NCI-H446 treated with DMSO at 0.1 percent for 48 hours (cell line): ENCODE measurements around the gene GRK3.
"Not testable (repeated sequence)": the region's sequence is repeated elsewhere in the genome, so short reads cannot be mapped to it uniquely, and the experiment has no call there.

Experiments used
- DNase-seq: peaks from one replicate; lab custom pipeline; 2025; lab: John Stamatoyannopoulos, UW

GRK3 gene

DNA sequence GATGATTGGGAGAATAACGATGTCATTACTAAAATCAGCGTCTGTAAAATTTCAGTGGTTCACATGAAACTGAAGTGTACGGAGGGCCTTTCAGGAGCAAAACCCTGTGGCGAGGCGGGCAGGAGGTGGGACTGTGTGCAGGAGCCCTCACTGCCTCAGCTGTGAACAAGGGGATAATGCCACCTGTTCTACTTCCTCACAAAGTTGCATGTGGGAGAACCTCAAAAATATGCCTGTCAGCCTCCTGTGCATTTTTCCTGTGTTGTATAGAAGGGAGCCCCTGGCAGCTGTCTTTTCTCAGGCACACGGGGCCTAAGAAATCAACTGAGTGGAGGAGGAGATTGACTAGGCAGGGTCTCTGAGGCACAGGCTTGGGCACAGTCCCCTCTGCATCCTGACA is 134.5 kb downstream of the GRK3 start:
- no peak for DNase-seq

DNA sequence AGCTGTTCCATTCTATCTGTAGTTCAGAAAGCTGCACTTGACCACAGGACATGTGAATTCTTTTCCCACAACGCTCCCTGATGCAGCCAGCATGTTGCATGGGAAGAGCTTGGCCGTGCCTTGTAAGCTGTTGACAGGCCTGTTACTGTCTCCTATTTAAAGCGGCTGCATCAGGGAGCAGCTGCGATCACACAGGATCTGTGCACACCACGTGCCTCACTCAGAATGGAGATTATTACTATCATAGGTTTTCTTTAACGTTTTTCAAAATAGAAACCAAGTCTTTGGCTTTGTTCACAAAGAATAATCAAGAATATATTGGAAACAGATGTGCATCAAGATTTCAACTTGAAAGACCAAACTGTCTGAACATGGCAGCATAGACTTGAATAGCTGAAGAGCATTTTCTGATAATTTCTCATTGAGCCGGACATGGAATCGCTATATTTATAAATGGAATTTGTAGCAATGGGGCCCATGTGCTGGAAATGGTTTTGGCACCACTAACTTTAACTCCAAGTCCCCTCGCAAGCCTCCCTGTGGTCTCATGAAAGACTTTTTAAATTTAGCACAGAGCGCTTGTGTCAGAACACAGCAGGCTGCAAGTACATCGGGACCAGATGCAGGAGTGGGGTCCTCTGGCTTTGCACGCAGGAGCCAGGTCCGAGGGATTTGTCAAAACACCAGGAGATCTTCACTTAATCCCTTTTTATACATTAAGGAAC is 136.7 kb downstream of the GRK3 start:
- DNase-seq = no peak

DNA sequence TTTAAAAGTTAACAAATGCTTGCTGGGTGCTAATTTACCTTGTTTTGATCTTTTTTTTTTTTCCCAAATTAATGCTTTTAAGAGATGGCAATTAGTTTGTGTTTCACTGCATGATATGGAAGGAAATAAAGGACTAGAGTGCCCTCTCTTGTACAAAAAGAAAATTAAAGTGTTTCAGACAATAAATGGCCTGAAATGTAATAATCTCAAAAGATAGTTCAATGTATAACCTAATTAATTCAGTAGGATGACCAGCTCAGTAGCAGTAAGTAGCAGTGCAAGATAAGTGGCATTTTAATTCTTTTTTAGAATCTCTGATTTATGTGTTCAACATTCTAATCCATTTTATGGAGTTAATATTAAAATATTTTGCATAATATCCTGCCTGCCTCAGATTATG is 137.6 kb downstream of the GRK3 start:
- peak; percentile 38 for DNase-seq

DNA sequence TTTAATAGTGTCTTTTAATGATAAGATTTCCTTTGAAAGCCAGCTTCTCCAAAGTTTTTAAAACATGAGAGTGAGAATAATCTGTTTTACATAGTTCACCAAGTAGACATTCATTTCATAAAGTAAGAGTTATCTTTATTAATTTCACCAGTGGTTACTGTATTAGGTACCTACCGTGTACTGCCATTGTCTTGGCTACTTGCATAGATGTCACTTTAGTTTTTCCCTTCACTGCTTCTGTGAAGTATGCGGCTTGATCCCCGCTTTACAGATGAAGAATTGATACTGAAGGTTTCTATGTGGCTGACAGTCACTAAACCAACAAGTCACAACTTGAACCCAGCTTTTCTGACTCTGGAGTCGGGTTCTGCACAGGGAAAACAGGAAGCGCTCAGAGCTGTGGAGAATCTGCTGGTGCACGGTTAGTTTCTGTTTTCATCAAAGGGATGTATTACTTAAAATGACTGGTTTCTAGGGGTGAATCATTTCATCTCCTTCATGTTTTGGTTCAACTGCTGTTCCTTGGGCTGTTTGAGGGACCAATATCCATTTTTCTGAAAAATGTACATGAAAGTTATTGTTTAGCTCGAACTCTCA is 138.2 kb downstream of the GRK3 start:
- no peak for DNase-seq

DNA sequence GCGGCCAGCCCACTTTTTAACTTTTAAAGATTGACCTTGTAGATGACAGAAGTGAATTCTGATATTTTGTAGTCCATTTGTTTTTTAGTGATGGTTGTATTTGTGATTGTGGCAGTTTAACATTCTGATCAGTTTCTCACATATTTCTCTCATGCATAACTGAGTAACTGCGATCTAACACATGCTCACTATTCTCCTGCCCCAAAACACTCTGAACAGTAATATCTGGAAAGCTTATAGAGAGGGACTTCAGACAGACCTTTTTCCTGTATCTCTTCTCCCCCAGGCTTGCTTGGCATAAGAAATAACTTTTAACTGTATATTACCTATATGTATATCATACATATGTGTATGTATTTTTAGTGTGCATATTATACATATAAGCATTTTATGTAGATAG is 140.2 kb downstream of the GRK3 start:
- no peak for DNase-seq

DNA sequence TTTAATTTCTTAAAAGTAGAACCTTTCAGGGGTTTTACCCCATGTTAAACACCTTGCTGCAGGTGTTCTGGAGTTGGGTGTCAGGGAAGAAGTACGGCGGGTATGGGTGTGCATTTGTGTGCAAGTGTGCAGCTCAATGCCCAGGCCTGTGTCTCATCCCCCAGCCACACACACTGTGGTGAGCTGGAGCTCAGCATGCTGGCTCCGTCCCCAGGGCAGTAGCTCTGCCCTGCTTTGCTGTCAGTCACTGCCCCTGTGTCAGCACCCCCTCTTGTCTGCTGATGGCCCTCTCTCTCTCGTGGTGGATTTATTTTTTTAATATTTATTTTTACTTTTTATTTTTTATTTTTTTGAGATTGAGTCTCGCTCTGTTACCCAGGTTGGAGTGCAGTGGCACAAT is 141.7 kb downstream of the GRK3 start:
- no peak for DNase-seq

DNA sequence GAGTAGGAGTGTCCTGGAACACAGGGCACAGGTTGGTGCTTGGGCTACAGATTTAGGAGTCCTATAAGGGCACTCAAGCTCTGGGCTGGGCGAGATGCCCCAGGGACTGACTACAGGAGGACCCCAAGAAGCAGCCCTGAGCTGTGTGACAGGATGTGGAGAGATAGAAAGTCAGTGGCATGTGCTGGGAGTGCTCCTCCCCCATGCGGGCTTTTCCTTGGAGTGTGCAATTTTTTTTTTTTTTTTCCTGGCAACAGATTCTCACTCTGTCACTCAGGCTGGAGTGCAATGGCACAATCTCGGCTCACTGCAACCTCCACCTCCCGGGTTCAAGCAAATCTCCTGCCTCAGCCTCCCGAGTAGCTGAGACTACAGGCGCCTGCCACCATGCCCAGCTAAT is 144.0 kb downstream of the GRK3 start:
- DNase-seq = not testable (repeated sequence)

DNA sequence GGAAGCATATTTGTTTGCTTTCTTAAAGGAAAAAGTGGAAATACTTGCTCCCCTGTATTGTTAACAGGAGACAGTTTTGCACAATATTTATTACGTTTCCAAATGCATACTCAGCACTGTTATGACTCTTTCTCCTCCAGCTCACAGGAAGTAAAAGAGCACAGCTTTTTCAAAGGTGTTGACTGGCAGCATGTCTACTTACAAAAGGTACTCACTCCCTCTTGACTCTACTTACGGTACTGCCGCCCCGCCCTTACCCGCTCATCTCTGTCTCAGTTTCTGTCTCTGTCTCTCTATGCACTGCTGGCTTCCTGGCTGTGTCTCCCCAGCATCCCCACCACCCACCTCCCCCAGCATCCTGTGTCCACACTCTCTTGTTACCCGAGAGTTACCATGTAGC is 145.3 kb downstream of the GRK3 start:
- DNase-seq = no peak

DNA sequence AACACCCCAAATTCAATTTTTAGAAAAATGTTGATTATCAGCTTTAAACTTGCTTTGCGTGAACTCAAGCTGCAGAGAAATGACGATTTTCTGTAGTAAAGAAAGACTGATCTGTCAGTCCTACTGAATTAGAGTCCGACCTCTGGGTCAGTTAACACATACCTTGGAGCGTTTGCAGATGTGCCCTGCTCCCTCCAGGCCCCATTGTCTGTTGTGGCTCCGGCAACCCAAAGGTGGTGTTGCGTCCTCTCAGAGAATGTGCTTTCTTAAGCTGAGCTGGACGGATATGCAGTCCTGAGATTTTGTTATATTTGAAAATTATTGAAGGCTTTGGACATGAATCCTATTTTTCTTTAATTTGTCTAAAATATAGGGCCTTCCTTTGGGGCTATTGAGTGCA is 146.0 kb downstream of the GRK3 start:
- DNase-seq = no peak

DNA sequence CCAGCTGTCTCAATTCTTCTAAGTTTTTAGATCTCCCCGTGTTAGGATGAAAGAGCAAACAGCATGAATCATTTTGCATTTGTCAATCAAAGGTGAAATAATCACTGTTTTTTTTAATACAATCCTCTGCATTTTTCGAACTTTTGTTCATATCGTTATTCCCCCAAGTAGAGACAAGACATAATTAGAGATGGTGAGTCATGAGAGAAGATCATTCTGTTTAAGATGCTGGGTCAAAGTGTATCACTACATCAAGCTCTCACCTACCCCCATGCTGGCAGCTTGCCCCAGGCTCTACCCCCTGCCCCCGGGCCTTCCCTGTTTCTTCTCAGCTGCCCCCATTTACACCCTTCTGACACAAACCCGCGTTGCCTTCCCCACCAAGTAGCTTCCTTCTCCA is 147.0 kb downstream of the GRK3 start:
- DNase-seq = no peak

DNA sequence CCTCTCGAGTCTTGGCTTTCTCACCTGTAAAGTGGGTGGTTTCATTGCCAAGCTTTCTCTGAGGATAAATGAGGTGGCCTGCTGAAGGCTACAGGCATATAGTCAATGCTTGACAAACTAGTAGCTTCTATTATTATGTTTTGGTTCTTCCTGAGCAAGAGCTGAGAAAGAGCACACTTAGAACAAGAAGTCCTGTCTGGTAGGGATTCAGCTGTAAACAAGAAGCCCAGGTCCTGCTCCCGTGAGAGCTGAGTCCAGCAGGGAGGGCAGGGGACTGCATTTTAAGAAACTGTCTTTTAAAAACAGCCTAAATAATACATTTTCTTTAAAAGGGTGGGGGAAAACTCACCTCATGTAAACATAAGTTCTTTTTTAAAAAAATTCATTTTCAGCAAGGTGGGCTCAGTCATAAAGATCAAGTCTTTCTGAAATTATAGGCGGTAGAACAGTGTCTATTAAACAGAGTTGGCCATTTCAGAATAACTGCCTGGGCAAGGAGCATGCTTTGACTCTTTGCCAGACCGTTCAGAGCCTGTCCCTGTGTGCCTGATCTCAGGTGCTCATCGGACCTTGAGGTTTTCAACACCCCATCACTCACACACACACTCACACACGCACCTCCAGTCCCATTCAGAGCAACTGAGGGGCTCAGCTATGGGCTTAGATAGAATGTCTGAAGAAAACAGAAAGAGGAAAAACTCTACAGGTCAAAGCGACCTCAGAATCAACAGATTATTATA is 148.4 kb downstream of the GRK3 start:
- no peak for DNase-seq

DNA sequence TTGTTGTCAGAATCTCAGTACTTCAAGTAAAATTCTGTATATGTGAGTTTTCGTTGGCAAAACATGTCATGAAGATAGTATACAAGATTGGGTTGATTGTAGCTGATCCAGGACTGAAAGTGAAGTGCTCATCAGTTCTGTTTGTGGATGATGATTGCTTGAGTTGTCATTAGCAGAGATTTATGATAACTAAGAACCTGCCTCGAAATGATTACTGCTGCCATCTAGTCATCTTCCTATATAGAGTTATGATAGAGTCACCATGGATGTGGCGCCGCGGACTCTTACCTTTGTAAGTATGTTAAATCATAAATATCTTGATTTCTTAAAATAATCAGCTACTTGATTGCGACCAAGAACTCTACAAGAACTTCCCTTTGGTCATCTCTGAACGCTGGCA is 149.6 kb downstream of the GRK3 start:
- no peak for DNase-seq

DNA sequence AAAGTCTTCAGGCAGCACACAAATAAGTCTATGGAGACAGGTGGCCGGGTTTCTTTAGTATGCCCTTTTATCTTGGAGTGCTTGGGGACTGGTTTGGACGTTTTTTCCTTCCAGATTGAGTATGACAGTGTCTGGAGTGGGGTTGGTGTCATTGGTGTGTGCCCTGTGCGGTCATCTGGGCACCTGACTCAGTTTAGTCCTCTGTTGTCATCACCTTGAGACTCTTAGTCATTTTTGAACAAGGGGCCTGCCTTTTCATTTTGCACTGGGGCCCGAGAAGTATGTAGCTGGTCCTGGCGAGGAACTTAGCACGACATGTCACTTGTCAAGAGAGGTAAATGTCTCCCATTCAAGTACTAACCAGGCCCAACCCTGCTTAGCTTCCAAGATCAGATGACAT is 150.3 kb downstream of the GRK3 start:
- DNase-seq = no peak

DNA sequence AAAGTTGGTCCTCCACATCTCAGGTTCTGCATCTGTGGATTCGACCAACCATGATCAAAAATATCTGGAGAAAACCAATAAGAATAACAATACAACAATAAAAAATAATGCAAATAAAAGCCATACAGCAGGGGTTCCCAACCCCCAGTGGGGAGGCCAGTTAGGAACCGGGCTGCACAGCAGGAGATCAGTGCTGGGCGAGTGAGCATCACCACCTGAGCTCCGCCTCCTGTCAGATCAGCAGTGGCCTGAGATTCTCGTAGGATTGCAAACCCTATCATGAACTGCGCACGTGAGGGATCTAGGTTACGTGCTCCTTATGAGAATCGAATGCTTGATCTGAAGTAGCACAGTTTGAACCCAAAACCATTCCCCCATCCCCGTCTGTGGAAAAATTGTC is 152.2 kb downstream of the GRK3 start:
- no peak for DNase-seq

DNA sequence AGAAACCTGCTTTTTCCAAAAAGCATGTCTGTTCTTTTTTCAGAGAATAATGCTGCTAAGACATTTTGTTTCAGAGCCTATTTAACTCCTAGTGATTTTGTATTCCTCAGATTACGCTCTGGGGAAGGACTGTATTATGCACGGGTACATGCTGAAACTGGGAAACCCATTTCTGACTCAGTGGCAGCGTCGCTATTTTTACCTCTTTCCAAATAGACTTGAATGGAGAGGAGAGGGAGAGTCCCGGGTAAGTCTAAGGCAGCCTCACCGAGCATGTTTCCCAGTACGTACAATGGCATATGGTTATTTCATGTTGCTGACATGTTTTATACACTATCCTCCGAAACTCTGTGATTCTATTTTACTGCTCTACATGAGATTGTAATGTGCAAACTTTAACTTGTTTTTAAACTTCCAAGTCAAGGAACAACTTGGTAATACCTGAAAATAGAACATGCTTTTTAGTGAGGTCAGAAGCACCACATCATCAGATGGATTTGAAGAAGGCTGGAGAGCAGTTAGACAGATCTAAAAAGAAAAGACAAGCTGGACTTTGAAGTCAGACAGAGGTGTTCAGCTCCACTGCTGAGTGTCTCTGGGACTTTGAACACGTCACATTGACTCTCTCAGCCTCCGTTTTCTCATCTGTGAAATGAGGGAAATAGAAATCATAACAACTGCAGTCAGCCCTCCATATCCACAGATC is 153.8 kb downstream of the GRK3 start:
- DNase-seq = no peak

DNA sequence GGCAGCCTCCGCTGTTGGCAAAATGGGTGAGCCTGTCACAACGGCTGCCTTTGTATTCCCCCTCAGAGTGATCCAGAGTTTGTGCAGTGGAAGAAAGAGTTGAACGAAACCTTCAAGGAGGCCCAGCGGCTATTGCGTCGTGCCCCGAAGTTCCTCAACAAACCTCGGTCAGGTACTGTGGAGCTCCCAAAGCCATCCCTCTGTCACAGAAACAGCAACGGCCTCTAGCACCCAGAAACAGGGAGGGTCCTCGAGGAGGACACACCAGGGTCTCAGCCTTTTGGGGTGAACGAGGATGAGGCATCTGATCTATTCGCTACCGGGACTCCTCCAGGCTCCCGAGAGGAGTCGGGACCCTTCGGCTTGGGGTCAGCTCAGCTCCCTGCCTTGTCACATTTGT is 157.7 kb downstream of the GRK3 start:
- DNase-seq = no peak

DNA sequence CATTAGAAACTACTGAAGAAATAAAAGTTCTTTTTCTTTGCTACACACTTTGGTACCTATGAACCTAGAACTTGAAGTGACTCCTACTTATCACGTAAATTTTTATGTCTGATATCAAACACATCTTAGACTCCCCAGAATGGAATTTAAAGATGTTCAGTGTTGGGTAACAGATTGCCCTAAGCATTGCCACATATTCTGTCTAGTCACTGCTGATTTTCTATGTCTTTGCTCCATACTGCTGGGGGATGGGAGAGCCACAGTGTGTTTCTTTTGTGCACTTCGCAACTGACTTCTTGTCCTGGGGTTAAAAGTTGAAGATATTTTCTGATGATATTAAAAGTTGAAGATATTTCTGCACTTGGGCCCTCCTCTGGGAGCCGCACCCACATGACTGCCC is 158.2 kb downstream of the GRK3 start:
- no peak for DNase-seq

DNA sequence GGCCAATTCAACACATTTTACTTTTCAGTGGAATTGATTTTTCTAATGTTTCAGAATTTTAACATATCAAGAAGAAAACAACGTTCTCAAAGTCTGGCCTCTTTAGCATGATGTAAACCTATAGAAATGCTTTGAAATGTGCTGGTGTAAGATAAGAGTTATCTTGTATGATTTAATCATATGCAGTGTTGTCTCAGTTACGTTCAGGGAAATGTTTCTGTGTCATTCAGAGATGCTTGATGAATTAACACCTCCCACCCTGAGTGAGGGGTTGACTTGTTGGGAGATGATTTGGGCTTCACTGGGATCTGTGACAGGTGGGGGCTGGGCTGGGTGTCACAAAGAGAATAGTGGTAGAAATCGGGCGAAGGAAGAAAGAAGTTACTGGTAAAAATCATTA is 161.8 kb downstream of the GRK3 start:
- no peak for DNase-seq

DNA sequence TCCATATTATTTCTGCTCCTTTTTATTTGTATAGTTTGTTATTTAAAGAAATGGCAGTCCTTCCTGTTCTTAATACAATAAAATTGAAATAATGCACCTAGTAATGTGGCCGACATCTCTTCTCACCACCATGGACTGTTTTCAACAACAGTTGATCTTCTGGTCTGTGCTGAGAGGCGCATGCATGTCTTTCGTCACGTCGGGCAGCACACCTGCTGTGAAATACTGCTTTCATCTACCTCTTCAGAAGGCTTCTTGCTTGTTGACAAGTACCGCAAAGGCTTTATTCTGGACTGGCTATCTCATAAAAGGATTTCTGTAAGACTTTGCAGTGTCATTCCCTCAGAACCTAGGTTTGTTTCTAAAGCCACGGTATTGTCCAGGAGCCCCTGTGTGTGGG is 163.6 kb downstream of the GRK3 start:
- DNase-seq = no peak

DNA sequence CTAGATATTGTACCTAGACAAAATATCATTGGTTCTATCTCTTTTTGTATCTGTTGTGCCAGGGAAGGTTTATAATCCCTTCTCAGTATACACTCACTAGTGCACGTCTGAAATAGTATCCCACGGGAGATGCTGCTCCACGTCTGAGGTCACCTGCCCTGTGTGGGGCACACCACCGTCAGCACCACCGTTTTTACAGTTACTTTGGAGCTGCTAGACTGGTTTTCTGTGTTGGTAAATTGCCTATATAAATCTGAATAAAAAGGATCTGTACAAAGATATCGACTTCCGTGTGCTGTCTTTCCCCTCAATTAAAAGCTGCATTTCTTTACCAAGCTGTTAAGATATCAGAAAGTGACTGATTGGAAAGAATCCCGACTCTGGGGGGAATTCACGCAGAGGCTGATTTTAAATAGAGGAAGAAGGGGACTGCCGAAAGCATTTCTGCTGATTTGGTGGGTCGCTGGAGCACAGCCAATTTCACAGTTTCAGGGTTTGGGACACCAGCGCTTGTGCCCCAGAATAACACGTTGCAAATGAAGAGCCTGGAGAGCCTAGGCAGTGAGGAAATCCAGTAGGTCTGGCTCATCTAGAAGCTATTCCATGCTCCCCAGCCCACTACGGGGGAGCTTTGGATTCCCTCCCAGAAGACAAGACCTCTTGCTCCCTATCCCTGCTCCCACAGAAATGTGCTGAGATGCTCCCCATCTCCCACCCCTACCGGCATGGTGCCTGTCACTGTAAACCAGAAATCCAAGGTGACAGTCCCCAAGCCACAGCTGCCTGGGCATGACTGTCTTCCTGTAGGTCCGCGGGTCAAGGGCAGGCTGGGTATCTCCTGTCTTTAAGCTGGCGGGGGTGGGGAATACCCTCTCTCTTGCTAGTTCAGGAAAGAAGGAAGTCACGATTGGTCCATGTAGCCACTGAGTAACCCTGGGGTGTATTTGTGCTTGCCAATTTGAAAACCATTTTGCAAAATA is 164.8 kb downstream of the GRK3 start:
- DNase-seq = no peak

DNA sequence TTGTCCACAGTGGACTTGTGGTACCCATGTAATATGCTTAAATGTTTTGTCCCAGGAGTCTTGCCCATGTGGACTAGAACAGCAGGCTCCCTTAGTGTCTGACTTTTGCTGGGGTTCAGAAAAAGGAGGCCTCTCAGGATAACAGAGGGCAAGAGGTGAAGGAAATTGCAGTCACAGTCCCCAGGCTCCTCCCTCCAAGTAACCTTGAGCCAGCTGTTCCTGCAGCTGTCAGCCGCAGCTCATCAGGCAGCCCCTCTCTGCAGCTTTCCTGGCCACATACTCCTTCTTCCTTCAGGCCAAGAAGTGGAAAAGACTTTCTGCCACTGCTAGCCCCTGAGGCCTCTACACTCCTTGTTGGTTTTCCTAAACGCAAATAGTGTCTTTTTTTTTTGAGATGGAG is 171.2 kb downstream of the GRK3 start:
- no peak for DNase-seq
